ENCODE results near the gene ACACB. TPM values are rescaled to one million over a fixed set of nuclear protein-coding genes. Genes with fewer than 3 reads are reported as not detected.
"Not testable (repeated sequence)": the region's sequence is repeated elsewhere in the genome, so short reads cannot be mapped to it uniquely, and the experiment has no call there.

The ACACB gene
- total RNA-seq, 3 donors from 2014 or later (not counting 1 experiment from before 2014, with no cell fraction given): 4.1 to 14.3 (median 8.4) TPM

GRCh38 chr12:109170324-109170723 lies 53.9 kb downstream of the ACACB start:
- Mint-ChIP-seq H3K27ac (no peak overlapping the region), H3K36me3 (no peaks in the 10 kb centered on the region), H3K4me1 (no peaks in the 10 kb centered on the region), H3K27me3 (ENCODE audit: low read depth in 2 of 2) (no peaks in the 10 kb centered on the region), H3K4me3 (no peak overlapping the region), H3K9me3 (peaks cover 0 to 3% of the 10 kb centered on the region in 2 donors)
- DNase-seq (no peak), ATAC-seq (no peak)
- intact Hi-C loops (cut with micrococcal nuclease): no loop called here
- no peaks in the 10 kb centered on the region for H3K4me1 ChIP-seq (ENCODE audit: control insufficient read depth, insufficient read depth, low read length)
- TF ChIP-seq, protein P1, sequence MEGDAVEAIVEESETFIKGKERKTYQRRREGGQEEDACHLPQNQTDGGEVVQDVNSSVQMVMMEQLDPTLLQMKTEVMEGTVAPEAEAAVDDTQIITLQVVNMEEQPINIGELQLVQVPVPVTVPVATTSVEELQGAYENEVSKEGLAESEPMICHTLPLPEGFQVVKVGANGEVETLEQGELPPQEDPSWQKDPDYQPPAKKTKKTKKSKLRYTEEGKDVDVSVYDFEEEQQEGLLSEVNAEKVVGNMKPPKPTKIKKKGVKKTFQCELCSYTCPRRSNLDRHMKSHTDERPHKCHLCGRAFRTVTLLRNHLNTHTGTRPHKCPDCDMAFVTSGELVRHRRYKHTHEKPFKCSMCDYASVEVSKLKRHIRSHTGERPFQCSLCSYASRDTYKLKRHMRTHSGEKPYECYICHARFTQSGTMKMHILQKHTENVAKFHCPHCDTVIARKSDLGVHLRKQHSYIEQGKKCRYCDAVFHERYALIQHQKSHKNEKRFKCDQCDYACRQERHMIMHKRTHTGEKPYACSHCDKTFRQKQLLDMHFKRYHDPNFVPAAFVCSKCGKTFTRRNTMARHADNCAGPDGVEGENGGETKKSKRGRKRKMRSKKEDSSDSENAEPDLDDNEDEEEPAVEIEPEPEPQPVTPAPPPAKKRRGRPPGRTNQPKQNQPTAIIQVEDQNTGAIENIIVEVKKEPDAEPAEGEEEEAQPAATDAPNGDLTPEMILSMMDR (IDR thresholded peaks at IDR 0.05): no peak
- no peak overlapping the region for H3K27ac ChIP-seq (ENCODE audit: low read length)
- H3K36me3 ChIP-seq (ENCODE audit: control insufficient read depth, insufficient read depth, low read length): no peaks in the 10 kb centered on the region
- no peak overlapping the region for H3K4me3 ChIP-seq (ENCODE audit: low read length)
- 87% methylated on average over 7 of the region's 7 CpGs for WGBS (ENCODE audit: insufficient coverage)
- no peaks in the 10 kb centered on the region for H3K27me3 ChIP-seq (ENCODE audit: control insufficient read depth, insufficient read depth, low read length)
- H3K9me3 ChIP-seq (ENCODE audit: control insufficient read depth, insufficient read depth, low read length): no peaks in the 10 kb centered on the region

DNA sequence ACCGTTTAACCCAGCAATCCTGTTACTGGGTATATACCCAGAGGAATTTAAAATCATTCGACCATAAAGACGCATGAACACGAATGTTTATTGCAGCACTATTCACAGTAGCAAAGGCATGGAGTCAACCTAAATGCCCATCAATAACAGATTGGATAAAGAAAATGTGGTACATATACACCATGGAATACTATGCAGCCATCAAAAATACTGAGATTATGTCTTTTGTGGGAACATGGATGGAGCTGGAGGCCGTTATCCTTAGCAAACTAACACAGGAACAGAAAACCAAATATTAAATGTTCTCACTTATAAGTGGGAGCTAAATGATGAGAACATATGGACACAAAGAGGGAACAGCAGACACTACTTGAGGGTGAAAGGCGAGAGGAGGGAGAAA lies 56.4 kb downstream of the ACACB start:
- H3K9me3 ChIP-seq (ENCODE audit: control insufficient read depth, insufficient read depth, low read length); DNase-seq; ATAC-seq; H3K27me3 Mint-ChIP-seq (ENCODE audit: low read depth in 2 of 2); H3K4me1 ChIP-seq (ENCODE audit: control insufficient read depth, insufficient read depth, low read length); H3K4me3 Mint-ChIP-seq; H3K27ac ChIP-seq (ENCODE audit: low read length); H3K36me3 ChIP-seq (ENCODE audit: control insufficient read depth, insufficient read depth, low read length); H3K9me3 Mint-ChIP-seq; H3K4me1 Mint-ChIP-seq; intact Hi-C loops (cut with micrococcal nuclease); H3K27me3 ChIP-seq (ENCODE audit: control insufficient read depth, insufficient read depth, low read length); H3K36me3 Mint-ChIP-seq; H3K4me3 ChIP-seq (ENCODE audit: low read length); H3K27ac Mint-ChIP-seq: not testable (repeated sequence)
- WGBS (ENCODE audit: insufficient coverage): 91% methylated on average over 5 of the region's 6 CpGs

- H3K4me3 ChIP-seq (ENCODE audit: low read length): no peak overlapping the region
- WGBS (ENCODE audit: insufficient coverage): 97% methylated on average over 17 of the region's 17 CpGs
- Mint-ChIP-seq H3K36me3 (no peaks in the 10 kb centered on the region), H3K27ac (no peak overlapping the region), H3K4me1 (no peaks in the 10 kb centered on the region), H3K27me3 (ENCODE audit: low read depth in 2 of 2) (no peaks in the 10 kb centered on the region), H3K9me3 (peaks cover 0 to 3% of the 10 kb centered on the region in 2 donors), H3K4me3 (no peak overlapping the region)
- no peak for DNase-seq
- no peak for ATAC-seq
- no peaks in the 10 kb centered on the region for H3K27me3 ChIP-seq (ENCODE audit: control insufficient read depth, insufficient read depth, low read length)
- H3K4me1 ChIP-seq (ENCODE audit: control insufficient read depth, insufficient read depth, low read length): no peaks in the 10 kb centered on the region
- intact Hi-C loops (cut with micrococcal nuclease): no loop called here
- H3K9me3 ChIP-seq (ENCODE audit: control insufficient read depth, insufficient read depth, low read length): no peaks in the 10 kb centered on the region
- H3K27ac ChIP-seq (ENCODE audit: low read length): no peak overlapping the region
- no peaks in the 10 kb centered on the region for H3K36me3 ChIP-seq (ENCODE audit: control insufficient read depth, insufficient read depth, low read length)
- TF ChIP-seq, protein P1 (IDR thresholded peaks at IDR 0.05): no peak
Measured at GRCh38 chr12:109173443-109174240, 57.3 kb downstream of the ACACB start.

DNA sequence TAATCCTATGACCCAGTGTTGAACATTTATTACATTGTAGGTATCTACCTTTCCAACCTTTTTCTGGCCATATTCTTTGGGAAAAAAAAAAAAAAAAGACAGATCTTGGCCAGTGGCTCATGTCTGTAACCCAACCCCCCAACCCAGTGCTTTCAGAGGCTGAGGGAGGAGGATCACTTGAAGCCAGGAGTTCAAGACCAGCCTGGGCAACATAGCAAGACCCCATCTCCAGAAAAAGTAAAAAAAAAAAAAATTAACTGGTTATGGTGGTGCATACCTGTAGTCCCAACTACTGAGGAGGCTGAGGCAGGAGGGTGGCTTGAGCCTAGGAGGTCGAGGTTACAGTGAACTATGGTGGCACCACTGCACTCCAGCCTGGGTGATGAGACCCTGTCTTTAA lies 58.1 kb downstream of the ACACB start:
- Mint-ChIP-seq H3K27me3 (ENCODE audit: low read depth in 2 of 2) (no peaks in the 10 kb centered on the region), H3K27ac (no peak overlapping the region), H3K4me3 (no peak overlapping the region), H3K4me1 (no peaks in the 10 kb centered on the region), H3K9me3 (peaks cover 0 to 3% of the 10 kb centered on the region in 2 donors), H3K36me3 (no peaks in the 10 kb centered on the region)
- Histone ChIP-seq H3K4me1 (ENCODE audit: control insufficient read depth, insufficient read depth, low read length) (no peaks in the 10 kb centered on the region), H3K4me3 (ENCODE audit: low read length) (no peak overlapping the region), H3K27ac (ENCODE audit: low read length) (no peak overlapping the region), H3K27me3 (ENCODE audit: control insufficient read depth, insufficient read depth, low read length) (no peaks in the 10 kb centered on the region), H3K9me3 (ENCODE audit: control insufficient read depth, insufficient read depth, low read length) (no peaks in the 10 kb centered on the region), H3K36me3 (ENCODE audit: control insufficient read depth, insufficient read depth, low read length) (no peaks in the 10 kb centered on the region)
- intact Hi-C loops (cut with micrococcal nuclease): no loop called here
- TF ChIP-seq, protein P1 (IDR thresholded peaks at IDR 0.05): no peak
- DNase-seq (no peak), ATAC-seq (no peak)
- no CpG with 5 or more reads among the region's 1 CpG for WGBS (ENCODE audit: insufficient coverage)

Data from natural killer cell (primary cell).